Neural progenitor cell (in vitro differentiated cells): Measurements from ENCODE around the gene CCDC47. TPM values are rescaled to one million over a fixed set of nuclear protein-coding genes. Genes with fewer than 3 reads are reported as not detected.

ENCODE experiments used
- DNase-seq: peaks from one replicate; pipeline ENCODE4 v3.0.0-alpha.2; 2016; ENCODE audit warnings: low spot score
- H2AFZ ChIP-seq: fragments of 200-600 bp; sonication (generic); replicated peaks from 2 replicates; pipeline ENCODE4 v1.6.1; 2016; ENCODE audit warnings: antibody characterized with exemption
- H3F3A ChIP-seq: fragments of 200-600 bp; sonication (generic); 2 replicates; pipeline ENCODE4 v1.6.1; 2016; ENCODE audit warnings: antibody characterized with exemption, low read depth
- H3K27ac ChIP-seq: fragments of 200-600 bp; sonication (generic); 2 replicates; pipeline ENCODE4 v1.5.1; 2016; ENCODE audit warnings: mild to moderate bottlenecking
- H3K27me3 ChIP-seq: fragments of 200-600 bp; sonication (generic); 2 replicates; pipeline ENCODE4 v1.6.1; 2016; ENCODE audit warnings: mild to moderate bottlenecking, moderate library complexity
- H3K36me3 ChIP-seq: fragments of 200-600 bp; sonication (generic); 2 replicates; pipeline ENCODE4 v1.5.1; 2016
- H3K4me1 ChIP-seq: fragments of 200-600 bp; sonication (generic); 2 replicates; pipeline ENCODE4 v1.6.1; 2016; ENCODE audit warnings: mixed run types
- H3K4me2 ChIP-seq: fragments of 200-600 bp; sonication (generic); 2 replicates; pipeline ENCODE4 v1.6.1; 2016
- H3K4me3 ChIP-seq: fragments of 200-600 bp; sonication (generic); 2 replicates; pipeline ENCODE4 v1.5.1; 2016
- H3K79me2 ChIP-seq: fragments of 200-600 bp; sonication (generic); 2 replicates; pipeline ENCODE4 v1.6.1; 2016; ENCODE audit warnings: low read depth
- H3K9ac ChIP-seq: fragments of 200-600 bp; sonication (generic); 2 replicates; pipeline ENCODE4 v1.6.1; 2016
- H3K9me3 ChIP-seq: fragments of 200-600 bp; sonication (generic); 2 replicates; pipeline ENCODE4 v1.5.1; 2016; ENCODE audit warnings: low read depth
- H4K20me1 ChIP-seq: fragments of 200-600 bp; sonication (generic); 2 replicates; pipeline ENCODE4 v1.6.1; 2016; ENCODE audit warnings: low read depth
- H3K27ac Mint-ChIP-seq: 3 replicates; pipeline ENCODE4 v1.8.0; 2021; ENCODE audit warnings: mixed read lengths
- H3K27me3 Mint-ChIP-seq: 2 replicates; pipeline ENCODE4 v1.8.0; 2022; ENCODE audit warnings: low read depth, mild to moderate bottlenecking, inconsistent platforms, moderate library complexity, mixed read lengths; ENCODE audit not compliant: insufficient read depth
- H3K36me3 Mint-ChIP-seq: 3 replicates; pipeline ENCODE4 v1.8.0; 2021; ENCODE audit warnings: mixed read lengths
- H3K4me1 Mint-ChIP-seq: 3 replicates; pipeline ENCODE4 v1.8.0; 2021; ENCODE audit warnings: mixed read lengths
- H3K4me3 Mint-ChIP-seq: 3 replicates; pipeline ENCODE4 v1.8.0; 2021; ENCODE audit warnings: mild to moderate bottlenecking, moderate library complexity, mixed read lengths
- H3K9me3 Mint-ChIP-seq: 3 replicates; pipeline ENCODE4 v1.8.0; 2020; ENCODE audit warnings: mixed read lengths
- CTCF ChIP-seq: fragments of 200-600 bp; sonication (generic); IDR thresholded peaks from 2 replicates; pipeline ENCODE4 v1.5.1; 2017; ENCODE audit warnings: antibody characterized with exemption, mild to moderate bottlenecking
- EZH2 ChIP-seq: fragments of 200-600 bp; sonication (generic); IDR thresholded peaks from 2 replicates; pipeline ENCODE4 v1.6.1; 2017; ENCODE audit warnings: antibody characterized with exemption, mild to moderate bottlenecking, moderate library complexity
- EZH2phosphoT487 ChIP-seq: fragments of 200-600 bp; sonication (generic); IDR thresholded peaks from 2 replicates; pipeline ENCODE4 v1.6.1; 2017; ENCODE audit warnings: antibody characterized with exemption
- total RNA-seq: library from RNA; depleted of rRNA; stranded (reverse); fragments of >200 nt; gene quantifications from 2 replicates; pipeline ENCODE4 v1.2.3, GENCODE V29; 2015; ENCODE audit warnings: low replicate concordance

The CCDC47 gene
- total RNA-seq, 1 donor from 2014 or later: 60.8 TPM

- H3K27me3 ChIP-seq: no peaks in the 10 kb centered on the region
- no peak overlapping the region for H3K9ac ChIP-seq
- H3K27ac ChIP-seq: no peak overlapping the region
- no peak overlapping the region for H2AFZ ChIP-seq
- no peaks in the 10 kb centered on the region for H3K4me1 ChIP-seq
- no peak overlapping the region for H3K4me3 Mint-ChIP-seq
- H3K79me2 ChIP-seq: no peaks in the 10 kb centered on the region
- no peaks in the 10 kb centered on the region for H3K4me1 Mint-ChIP-seq
- no peak overlapping the region for H3K4me2 ChIP-seq
- peaks cover 35% of the 10 kb centered on the region for H3K36me3 ChIP-seq
- DNase-seq: no peak
- H3K4me3 ChIP-seq: no peak overlapping the region
- H3F3A ChIP-seq: peaks cover 41% of the 10 kb centered on the region
- no peak for TF ChIP-seq EZH2
- no peak for TF ChIP-seq EZH2phosphoT487
- no peak for TF ChIP-seq CTCF
- peaks cover 2% of the 10 kb centered on the region for H3K27me3 Mint-ChIP-seq
- H3K36me3 Mint-ChIP-seq: peaks cover 49% of the 10 kb centered on the region
- H3K9me3 Mint-ChIP-seq: no peaks in the 10 kb centered on the region
- H3K9me3 ChIP-seq: no peaks in the 10 kb centered on the region
- peaks cover 49% of the 10 kb centered on the region for H4K20me1 ChIP-seq
- H3K27ac Mint-ChIP-seq: no peak overlapping the region
These were observed 44.5 kb upstream of the CCDC47 start for GRCh38 chr17:63817736-63818385.

- Histone ChIP-seq H3K79me2 (no peaks in the 10 kb centered on the region), H3K4me1 (no peaks in the 10 kb centered on the region), H3K27me3 (no peaks in the 10 kb centered on the region), H4K20me1 (peaks cover 44% of the 10 kb centered on the region), H3K4me2 (no peak overlapping the region), H3K36me3 (peaks cover 28% of the 10 kb centered on the region), H3K9me3 (no peaks in the 10 kb centered on the region), H3F3A (peaks cover 41% of the 10 kb centered on the region), H3K9ac (no peak overlapping the region), H3K27ac (no peak overlapping the region), H3K4me3 (no peak overlapping the region), H2AFZ (no peak overlapping the region)
- peaks cover 2% of the 10 kb centered on the region for H3K27me3 Mint-ChIP-seq
- H3K36me3 Mint-ChIP-seq: peaks cover 49% of the 10 kb centered on the region
- TF ChIP-seq CTCF (no peak), EZH2 (no peak), EZH2phosphoT487 (no peak)
- no peaks in the 10 kb centered on the region for H3K4me1 Mint-ChIP-seq
- H3K4me3 Mint-ChIP-seq: no peak overlapping the region
- no peak overlapping the region for H3K27ac Mint-ChIP-seq
- DNase-seq: no peak
- H3K9me3 Mint-ChIP-seq: no peaks in the 10 kb centered on the region
These were observed 43.3 kb upstream of the CCDC47 start for GRCh38 chr17:63816669-63817068.

GRCh38 chr17:63816123-63816522 lies 42.7 kb upstream of the CCDC47 start:
- peaks cover 47% of the 10 kb centered on the region for H3K36me3 Mint-ChIP-seq
- no peak for DNase-seq
- Histone ChIP-seq H3K4me1 (no peaks in the 10 kb centered on the region), H3K79me2 (no peaks in the 10 kb centered on the region), H3F3A (peaks cover 41% of the 10 kb centered on the region), H3K4me3 (no peak overlapping the region), H3K27me3 (no peaks in the 10 kb centered on the region), H4K20me1 (peaks cover 39% of the 10 kb centered on the region), H3K4me2 (no peak overlapping the region), H3K9ac (no peak overlapping the region), H3K9me3 (no peaks in the 10 kb centered on the region), H3K27ac (no peak overlapping the region), H3K36me3 (peaks cover 28% of the 10 kb centered on the region), H2AFZ (no peak overlapping the region)
- no peak overlapping the region for H3K27ac Mint-ChIP-seq
- no peaks in the 10 kb centered on the region for H3K9me3 Mint-ChIP-seq
- no peak overlapping the region for H3K4me3 Mint-ChIP-seq
- peaks cover 2% of the 10 kb centered on the region for H3K27me3 Mint-ChIP-seq
- no peaks in the 10 kb centered on the region for H3K4me1 Mint-ChIP-seq
- TF ChIP-seq EZH2: no peak
- no peak for TF ChIP-seq CTCF
- no peak for TF ChIP-seq EZH2phosphoT487
